B cell (primary cell): ENCODE results near the gene TSPAN9. TPM values are rescaled to one million over a fixed set of nuclear protein-coding genes. Genes with fewer than 3 reads are reported as not detected.

Source experiments
- ATAC-seq: fragments of 200-7000 bp; cut with Tn5 transposase; one replicate; pipeline ENCODE4 v1.10.0; 2021; ENCODE audit warnings: low read depth, mild to moderate bottlenecking, moderate number of reproducible peaks, moderate library complexity
- CTCF ChIA-PET: fragments of 350-600 bp; sonication (Branson Sonifier 250); formaldehyde crosslinking; loops from one replicate; lab custom pipeline; 2021; ENCODE audit warnings: antibody characterized with exemption, inconsistent platforms; lab: Charles Lee
- POLR2A ChIA-PET: fragments of 350-600 bp; sonication (Branson Sonifier 250); formaldehyde crosslinking; loops from one replicate; lab custom pipeline; 2021; ENCODE audit warnings: antibody characterized with exemption; lab: Charles Lee
- DNase-seq: peaks from one replicate; pipeline ENCODE4 v3.0.0; 2013
- H2AFZ ChIP-seq: 2 replicates; pipeline ENCODE4 v1.6.1; 2012; ENCODE audit warnings: mild to moderate bottlenecking, low read depth, low read length; ENCODE audit not compliant: insufficient read depth, poor library complexity, severe bottlenecking
- H3K27ac ChIP-seq, 2 donors: 1 replicate in 1 of 2; 2 replicates in 1 of 2; pipeline ENCODE4 v1.5.1; 2012 to 2013; ENCODE audit warnings: low read length in 2 of 2, mild to moderate bottlenecking in 2 of 2, moderate library complexity in 1 of 2
- H3K27me3 ChIP-seq, 4 experiments: fragments of 200-600 bp in 1 of 4; sonication (generic) in 1 of 4; replicated peaks in 1 of 4; 1 replicate in 2 of 4; 2 replicates in 2 of 4; pipeline versions ENCODE4 v1.6.1 to v1.7.0; 2013 to 2016; ENCODE audit warnings: low read length in 3 of 4, mild to moderate bottlenecking in 2 of 4, mixed read lengths in 1 of 4, moderate library complexity in 1 of 4; ENCODE audit not compliant: insufficient read depth in 4 of 4, control insufficient read depth in 3 of 4; ENCODE audit errors: control extremely low read depth in 1 of 4
- H3K36me3 ChIP-seq, 2 experiments: replicated peaks in 1 of 2; 1 replicate in 1 of 2; 2 replicates in 1 of 2; pipeline versions ENCODE4 v1.6.1 to v1.7.1; 2013; ENCODE audit warnings: low read length in 1 of 2; ENCODE audit not compliant: insufficient read depth in 2 of 2, control insufficient read depth in 1 of 2; ENCODE audit errors: control extremely low read depth in 1 of 2, extremely low read depth in 1 of 2
- H3K4me1 ChIP-seq, 2 donors: fragments of 200-600 bp in 1 of 2; sonication (generic) in 1 of 2; 1 replicate in 1 of 2; 2 replicates in 1 of 2; pipeline versions ENCODE4 v1.5.1 to v1.6.1; 2013 to 2017; ENCODE audit warnings: low read length in 2 of 2; ENCODE audit not compliant: control insufficient read depth in 2 of 2, insufficient read depth in 2 of 2
- H3K4me2 ChIP-seq: replicated peaks from 2 replicates; pipeline ENCODE3; 2012; ENCODE audit warnings: mild to moderate bottlenecking, low read depth, low read length; ENCODE audit not compliant: poor library complexity, severe bottlenecking
- H3K4me3 ChIP-seq, 5 experiments: fragments of 200-600 bp in 1 of 5; sonication (generic) in 1 of 5; 1 replicate in 3 of 5; 2 replicates in 2 of 5; pipeline versions ENCODE4 v1.5.1 to v1.7.0; 2011 to 2016; ENCODE audit warnings: low read length in 4 of 5, mild to moderate bottlenecking in 4 of 5, low read depth in 2 of 5, control low read depth in 1 of 5, moderate library complexity in 1 of 5; ENCODE audit not compliant: insufficient read depth in 1 of 5; ENCODE audit errors: control extremely low read depth in 1 of 5, extremely low read depth in 1 of 5
- H3K79me2 ChIP-seq: fragments of 200-600 bp; sonication (generic); one replicate; pipeline ENCODE4 v1.6.0; 2016; ENCODE audit warnings: low read length; ENCODE audit not compliant: control insufficient read depth, insufficient read depth
- H3K9ac ChIP-seq: fragments of 200-600 bp; sonication (generic); 2 replicates; pipeline ENCODE4 v1.6.1; 2017; ENCODE audit warnings: mild to moderate bottlenecking, low read length, moderate library complexity
- H3K9me3 ChIP-seq, 3 donors: one replicate each; pipeline versions ENCODE4 v1.6.1 to v1.7.1; 2013; ENCODE audit warnings: low read length in 2 of 3; ENCODE audit not compliant: control insufficient read depth in 2 of 3, insufficient read depth in 1 of 3; ENCODE audit errors: control extremely low read depth in 1 of 3
- H4K20me1 ChIP-seq: 2 replicates; pipeline ENCODE4 v1.6.0; 2012; ENCODE audit warnings: mild to moderate bottlenecking, low read length; ENCODE audit not compliant: insufficient read depth, control insufficient read depth, poor library complexity, severe bottlenecking
- H3K27ac Mint-ChIP-seq: one replicate; pipeline ENCODE4 v1.8.0; 2021; ENCODE audit warnings: mixed read lengths
- H3K27me3 Mint-ChIP-seq: one replicate; pipeline ENCODE4 v1.8.0; 2021; ENCODE audit warnings: mixed read lengths
- H3K4me1 Mint-ChIP-seq: one replicate; pipeline ENCODE4 v1.8.0; 2021; ENCODE audit warnings: mixed read lengths
- H3K4me3 Mint-ChIP-seq: one replicate; pipeline ENCODE4 v1.8.0; 2021; ENCODE audit warnings: mixed read lengths
- H3K9me3 Mint-ChIP-seq: one replicate; pipeline ENCODE4 v1.8.0; 2022; ENCODE audit warnings: mixed read lengths; ENCODE audit not compliant: insufficient read depth
- CTCF ChIP-seq: fragments of 200-600 bp; IDR thresholded peaks from one replicate; pipeline ENCODE4 v1.8.0; 2022; ENCODE audit warnings: antibody characterized with exemption, mild to moderate bottlenecking
- EZH2 ChIP-seq: IDR thresholded peaks from 2 replicates; pipeline ENCODE4 v1.6.1; 2012; ENCODE audit warnings: borderline replicate concordance, low read depth, mild to moderate bottlenecking, moderate library complexity, low read length; ENCODE audit not compliant: insufficient read depth, poor library complexity, severe bottlenecking
- WGBS: methylation state at CpG from one replicate; pipeline ENCODE4 v1.1.5; 2013; ENCODE audit warnings: missing lambda C conversion rate; ENCODE audit not compliant: insufficient coverage; 5-methylcytosine and 5-hydroxymethylcytosine counted together
- intact Hi-C: fragments of 100-400 bp; cut with micrococcal nuclease; formaldehyde crosslinking; loops from one replicate; pipeline ENCODE4 v1.10.0; 2022
- polyA plus RNA-seq: library from polyadenylated mRNA; depleted of rRNA; stranded (reverse); fragments of >200 nt; gene quantifications from 2 replicates; pipeline ENCODE4 v1.2.3, GENCODE V29; 2012
- total RNA-seq, 2 donors: library from RNA; stranded (reverse); fragments of 120-200 nt in 1 of 2; gene quantifications; 1 replicate in 1 of 2; 2 replicates in 1 of 2; pipeline versions ENCODE4 v1.2.3 to v1.2.4, GENCODE V29; 2013 to 2022

Gene TSPAN9
- total and polyA plus RNA-seq, 2 donors (not counting 1 experiment from before 2014, with no cell fraction given), result 0.15 to 0.37 TPM

- H3K27me3 Mint-ChIP-seq, result peaks cover 10% of the 10 kb centered on the region
- WGBS, result 93% methylated on average over 5 of the region's 6 CpGs
- Histone ChIP-seq H3K4me3 (no peak overlapping the region), H3K27me3 (peaks cover 0 to 29% (median 13%) of the 10 kb centered on the region in 4 experiments), H3K79me2 (no peaks in the 10 kb centered on the region), H4K20me1 (no peaks in the 10 kb centered on the region), H3K4me1 (peaks cover 19 to 20% of the 10 kb centered on the region in 2 donors), H3K4me2 (no peak overlapping the region), H3K36me3 (no peaks in the 10 kb centered on the region), H3K9ac (no peak overlapping the region), H3K27ac (no peak overlapping the region), H3K9me3 (peaks cover 0 to 6% (median 0%) of the 10 kb centered on the region in 3 donors), H2AFZ (no peak overlapping the region)
- no peak overlapping the region for H3K27ac Mint-ChIP-seq
- POLR2A ChIA-PET, result no interaction called here
- DNase-seq, result no peak
- peaks cover 15% of the 10 kb centered on the region for H3K4me1 Mint-ChIP-seq
- ATAC-seq, result no peak
- H3K9me3 Mint-ChIP-seq, result no peaks in the 10 kb centered on the region
- peak overlapping the region; percentile 24 for H3K4me3 Mint-ChIP-seq
- CTCF ChIA-PET, result interaction anchor here (0.8 to 1.5 kb wide), 2 partner anchors 200 kb away, joined by 4 to 8 read pairs; no protein-coding TSS in a partner anchor
- no peak for TF ChIP-seq CTCF
- no peak for TF ChIP-seq EZH2
- intact Hi-C loops, result loop anchor here (5.0 kb wide), 1 partner anchor 188 kb away; no protein-coding TSS in a partner anchor
These were observed 1.9 kb upstream of the TSPAN9 start for GRCh38 chr12:3075315-3075714.

- Histone ChIP-seq H2AFZ (peak overlapping the region; percentile 92), H3K79me2 (no peaks in the 10 kb centered on the region), H3K4me2 (peak overlapping the region; percentile 100), H3K4me3 (peak overlapping the region; percentile 3 to 69 (median 52)), H3K36me3 (no peaks in the 10 kb centered on the region), H3K27ac (no peak overlapping the region), H3K27me3 (peaks cover 0 to 29% (median 13%) of the 10 kb centered on the region in 4 experiments), H3K9me3 (peaks cover 0 to 6% (median 0%) of the 10 kb centered on the region in 3 donors), H3K4me1 (peaks cover 19 to 20% of the 10 kb centered on the region in 2 donors), H3K9ac (peak overlapping the region; percentile 64), H4K20me1 (no peaks in the 10 kb centered on the region)
- H3K4me1 Mint-ChIP-seq, result peaks cover 15% of the 10 kb centered on the region
- TF ChIP-seq EZH2 (no peak), CTCF (no peak)
- POLR2A ChIA-PET, result no interaction called here
- intact Hi-C loops, result loop anchor here (2.0 to 5.0 kb wide), 2 partner anchors 35 to 190 kb away; no protein-coding TSS in a partner anchor
- WGBS, result 3% methylated on average over 32 of the region's 32 CpGs
- peak overlapping the region; percentile 78 for H3K4me3 Mint-ChIP-seq
- no peaks in the 10 kb centered on the region for H3K9me3 Mint-ChIP-seq
- peaks cover 10% of the 10 kb centered on the region for H3K27me3 Mint-ChIP-seq
- ATAC-seq, result no peak
- H3K27ac Mint-ChIP-seq, result no peak overlapping the region
- no peak for DNase-seq
- CTCF ChIA-PET, result no interaction called here
These were observed 448 bp downstream of the TSPAN9 start for GRCh38 chr12:3077572-3078081.
